ENCODE measurements around the gene DHRS11.

DHRS11 gene, protein sequence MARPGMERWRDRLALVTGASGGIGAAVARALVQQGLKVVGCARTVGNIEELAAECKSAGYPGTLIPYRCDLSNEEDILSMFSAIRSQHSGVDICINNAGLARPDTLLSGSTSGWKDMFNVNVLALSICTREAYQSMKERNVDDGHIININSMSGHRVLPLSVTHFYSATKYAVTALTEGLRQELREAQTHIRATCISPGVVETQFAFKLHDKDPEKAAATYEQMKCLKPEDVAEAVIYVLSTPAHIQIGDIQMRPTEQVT

GRCh38 chr17:36591434-36592315, at the start of gene DHRS11:
DHRS11 (plus strand) TSS chr17:36591879; CDS start chr17:36592010, 131 bp downstream.
- FAIRE-seq = no peak

DNA sequence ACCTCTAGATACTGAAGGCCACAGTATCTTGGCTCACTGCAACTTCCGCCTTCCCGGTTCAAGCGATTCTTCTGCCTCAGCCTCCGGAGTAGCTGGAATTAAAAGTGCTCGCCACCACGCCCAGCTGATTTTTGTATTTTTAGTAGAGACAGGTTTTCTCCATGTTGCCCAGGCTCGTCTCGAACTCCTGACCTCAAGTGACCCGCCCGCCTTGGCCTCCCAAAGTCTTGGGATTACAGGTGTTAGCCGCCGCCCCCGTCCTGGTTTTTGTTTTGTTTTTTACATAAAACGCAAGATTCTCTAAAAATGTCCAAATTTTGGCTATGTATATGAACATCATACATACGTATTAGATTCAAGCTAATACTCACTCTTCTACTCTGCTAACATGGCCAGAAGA, 48.9 kb upstream of the DHRS11 start:
- FAIRE-seq = no peak
- no peak for DNase-seq (ENCODE audit: low spot score)

More at GRCh38 chr17:36591434-36592315, at the start of gene DHRS11:
- peak; percentile 98 for DNase-seq (ENCODE audit: low spot score)

GRCh38 chr17:36544044-36544306, 47.7 kb upstream of the DHRS11 start:
- DNase-seq (ENCODE audit: low spot score) = peak; percentile 52
- no peak for FAIRE-seq

DNA sequence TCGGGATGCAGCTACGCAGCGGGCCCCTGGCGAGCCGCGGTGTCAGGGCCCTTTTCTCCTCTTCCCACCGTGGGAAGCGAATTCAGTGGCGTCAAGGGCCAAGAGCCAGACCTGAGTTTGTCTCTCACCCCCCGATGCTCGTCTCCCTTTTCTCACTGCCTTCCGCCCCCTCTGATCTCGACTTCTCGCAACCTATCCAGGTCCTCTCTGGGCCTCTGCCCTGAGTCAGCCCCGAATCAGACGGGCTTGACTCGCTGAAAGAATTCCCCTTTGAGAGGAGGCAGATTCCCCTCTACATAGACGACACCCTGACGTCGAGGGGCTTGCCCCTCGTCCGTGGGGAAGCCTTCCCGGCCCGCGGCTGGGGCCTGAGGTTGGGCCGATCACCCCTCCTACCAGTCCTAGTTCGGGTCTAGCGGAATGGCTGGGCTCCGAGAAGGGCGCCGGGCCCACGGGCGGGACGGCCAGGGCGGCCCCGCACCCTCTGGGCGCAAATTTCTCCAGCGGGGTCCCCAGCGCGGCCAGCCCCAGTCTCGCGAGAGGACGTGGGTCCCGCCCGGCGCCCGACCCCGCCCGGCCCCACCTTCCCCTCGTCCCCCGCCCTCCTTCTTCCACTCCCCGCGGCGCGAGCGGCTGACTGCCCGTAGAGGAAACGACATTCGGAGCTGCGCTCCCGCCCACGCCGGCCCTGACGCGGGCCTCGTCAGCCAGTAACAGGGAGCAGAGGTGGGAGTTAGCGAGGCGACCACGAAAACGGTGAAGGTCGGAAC, 47.2 kb upstream of the DHRS11 start, which contains the start of gene GGNBP2:
GGNBP2 (plus strand) TSS at position 613 of the 770 bp plus-strand sequence. CDS start 806 bp downstream, outside the sequence.
- peak; percentile 98 for DNase-seq (ENCODE audit: low spot score)
- FAIRE-seq = no peak

DNA sequence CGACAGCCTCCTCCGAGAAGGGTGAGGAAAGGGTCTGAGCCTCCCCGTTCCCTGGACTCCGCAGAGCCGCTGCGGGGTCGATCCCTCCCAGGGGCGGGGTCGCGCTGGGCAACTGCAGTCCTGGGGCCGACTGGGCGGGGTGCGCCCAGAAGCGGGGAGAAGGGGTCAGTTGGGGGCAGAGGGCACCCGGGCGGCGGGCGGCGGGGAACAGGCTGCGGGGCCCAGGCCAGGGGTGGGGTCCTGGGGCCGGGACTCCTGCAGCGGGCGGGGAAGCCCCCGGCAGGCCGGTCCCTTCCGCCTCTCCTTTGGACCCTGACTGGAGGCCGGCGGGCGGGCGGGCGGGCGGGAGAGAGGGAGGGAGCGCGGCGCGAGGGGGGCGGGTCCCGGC, 46.6 kb upstream of the DHRS11 start:
- DNase-seq (ENCODE audit: low spot score) (no peak), FAIRE-seq (no peak)

DNA sequence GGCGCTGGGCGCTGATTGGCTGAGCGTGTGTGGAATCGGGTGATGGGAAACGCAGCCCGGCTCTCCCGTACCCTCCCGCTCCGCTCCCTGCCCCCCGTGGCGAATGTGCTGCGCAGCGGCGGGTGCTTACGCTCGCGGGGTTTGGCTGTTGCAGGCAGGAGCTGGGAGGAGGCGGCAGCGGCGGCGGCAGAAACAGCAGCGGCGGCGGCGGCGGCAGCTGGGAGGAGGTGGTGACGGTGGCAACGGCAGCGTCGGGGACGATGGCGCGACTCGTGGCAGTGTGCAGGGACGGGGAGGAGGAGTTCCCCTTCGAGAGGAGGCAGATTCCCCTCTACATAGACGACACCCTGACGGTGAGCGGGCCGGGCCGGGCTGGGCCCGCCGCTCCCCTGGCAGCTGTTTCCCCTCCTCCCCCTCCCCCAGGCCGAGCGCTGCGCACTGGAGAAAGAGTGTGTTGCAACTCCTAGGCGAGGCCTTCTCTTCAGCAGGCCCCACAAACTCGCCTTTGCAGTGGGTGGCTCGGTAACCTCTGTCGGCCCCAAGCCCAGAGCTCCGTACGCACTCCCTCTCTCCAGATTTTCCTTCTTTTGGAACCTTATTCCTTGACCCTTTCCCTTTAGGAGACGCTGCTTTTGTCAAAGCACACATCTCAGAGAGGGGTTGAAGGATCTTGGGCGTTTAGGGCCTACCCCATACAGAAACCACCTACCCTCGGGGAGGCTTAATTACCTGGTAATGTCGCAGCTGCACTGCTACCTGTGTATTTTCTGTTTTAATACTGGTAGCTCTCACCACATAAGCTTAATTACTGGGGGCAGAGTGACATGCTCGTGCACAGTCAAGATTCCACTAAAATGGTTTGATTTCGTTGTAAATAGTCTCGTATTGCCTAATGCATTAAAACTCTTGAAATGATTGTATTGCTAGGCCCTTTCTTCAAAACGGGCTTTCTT, 45.9 kb upstream of the DHRS11 start:
- DNase-seq (ENCODE audit: low spot score) (peak; percentile 99), FAIRE-seq (no peak)

GRCh38 chr17:36546418-36547093, 45.1 kb upstream of the DHRS11 start:
- FAIRE-seq (no peak), DNase-seq (ENCODE audit: low spot score) (no peak)

- FAIRE-seq (no peak), DNase-seq (ENCODE audit: low spot score) (no peak)
Measured at GRCh38 chr17:36547776-36548175, 43.9 kb upstream of the DHRS11 start.

DNA sequence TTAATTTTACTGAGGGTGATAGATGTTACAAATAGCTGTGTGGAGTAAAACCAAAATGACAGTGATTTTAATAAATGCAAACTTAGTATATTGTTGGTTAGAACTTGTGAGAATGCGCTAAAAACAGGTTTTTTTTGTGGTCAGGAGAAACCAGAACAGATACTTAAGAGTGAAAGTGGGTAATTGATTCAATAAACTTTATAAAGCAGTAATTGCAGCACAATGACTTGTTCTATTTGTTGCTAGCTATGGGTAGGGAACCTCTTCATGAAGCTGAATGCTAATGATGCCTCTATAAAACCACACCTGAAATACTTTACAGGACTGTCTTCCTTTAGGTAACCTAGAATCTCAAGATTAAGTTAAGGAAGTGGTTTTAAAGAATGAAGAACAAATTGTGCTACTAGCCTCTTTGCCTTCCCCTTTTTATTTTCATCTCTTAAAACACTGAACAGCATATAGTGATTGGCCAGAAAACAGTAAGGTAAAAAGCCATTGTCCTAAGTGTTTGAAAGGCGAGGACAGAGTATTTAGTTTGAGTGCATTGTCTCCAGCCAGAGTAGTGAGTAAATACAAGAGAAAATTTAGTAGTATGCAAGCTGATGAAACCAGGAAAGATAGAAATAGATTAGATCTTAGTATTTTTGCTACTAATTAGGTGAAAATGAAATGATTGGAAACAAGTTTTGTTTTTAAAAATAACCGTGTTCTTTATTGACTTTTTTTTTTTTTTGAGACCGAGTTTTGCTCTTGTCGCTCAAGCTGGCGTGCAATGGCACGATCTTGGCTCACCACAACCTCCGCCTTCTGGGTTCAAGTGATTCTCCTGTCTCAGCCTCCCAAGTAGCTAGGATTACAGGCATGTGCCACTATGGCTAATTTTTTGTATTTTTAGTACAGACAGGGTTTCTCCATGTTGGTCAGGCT, 40.9 kb upstream of the DHRS11 start:
- DNase-seq (ENCODE audit: low spot score) = no peak

DNA sequence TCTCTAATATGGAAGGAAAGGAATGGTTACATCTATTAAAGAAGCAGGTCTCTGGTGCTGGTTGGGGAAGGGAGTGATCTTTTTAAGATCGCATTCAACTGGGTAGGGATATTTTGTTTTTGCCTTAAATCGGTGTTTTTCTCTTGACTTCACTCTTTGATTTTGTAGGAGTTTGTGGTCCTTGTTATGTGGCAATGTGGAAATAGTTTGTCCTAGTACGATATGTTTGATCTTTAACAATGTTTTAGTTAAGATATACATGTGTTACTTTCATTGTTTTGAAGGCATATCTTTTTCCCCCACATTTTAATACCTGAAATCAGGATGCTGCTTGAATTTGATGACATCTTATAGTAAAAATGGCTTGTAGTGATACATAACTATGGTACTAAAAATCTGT, 38.2 kb upstream of the DHRS11 start:
- no peak for FAIRE-seq
- DNase-seq (ENCODE audit: low spot score) = no peak

More for the DNA sequence above, 40.9 kb upstream of the DHRS11 start:
- FAIRE-seq = no peak

DNA sequence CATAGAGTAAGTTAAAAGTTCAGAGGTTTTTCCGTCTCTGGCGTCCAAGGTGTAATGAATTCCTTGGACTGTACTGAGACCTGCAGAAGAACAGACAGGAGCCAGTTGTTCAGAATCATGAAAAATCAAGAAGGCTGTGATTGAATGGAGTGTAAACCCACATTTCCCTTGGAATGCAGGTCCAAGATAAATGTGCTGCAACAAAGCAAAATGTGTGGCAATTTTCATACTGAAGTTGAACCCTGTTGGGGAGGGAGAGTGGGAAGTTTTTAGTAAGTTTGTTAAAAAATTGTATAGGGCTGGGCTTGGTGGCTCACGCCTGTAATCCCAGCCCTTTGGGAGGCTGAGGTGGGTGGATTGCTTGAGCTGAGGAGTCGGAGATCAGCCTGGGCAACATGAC, 25.6 kb upstream of the DHRS11 start:
- DNase-seq (ENCODE audit: low spot score) (no peak), FAIRE-seq (no peak)

DNA sequence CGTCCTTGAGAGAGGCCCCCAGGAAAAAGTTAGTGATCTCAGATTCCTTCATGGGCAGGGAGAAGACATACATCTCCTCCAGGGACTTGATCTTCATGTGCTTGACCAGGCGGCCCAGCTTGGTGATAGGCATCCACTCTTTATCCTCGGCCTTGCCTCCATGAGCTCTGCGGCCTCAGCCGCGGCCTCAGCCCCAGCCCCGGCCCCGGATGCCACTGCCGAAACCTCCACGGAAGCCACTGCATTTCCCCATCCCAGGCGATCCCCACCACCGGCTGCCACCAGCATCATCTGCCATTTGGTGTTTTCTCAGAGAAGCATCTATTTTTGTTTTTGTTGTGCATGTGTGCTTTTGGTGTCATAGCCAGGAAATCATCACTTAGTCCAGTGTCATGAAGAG, 16.7 kb upstream of the DHRS11 start:
- FAIRE-seq = no peak
- no peak for DNase-seq (ENCODE audit: low spot score)

- no peak for DNase-seq (ENCODE audit: low spot score)
- FAIRE-seq = no peak
Measured at GRCh38 chr17:36576793-36577192, 14.9 kb upstream of the DHRS11 start.

DNA sequence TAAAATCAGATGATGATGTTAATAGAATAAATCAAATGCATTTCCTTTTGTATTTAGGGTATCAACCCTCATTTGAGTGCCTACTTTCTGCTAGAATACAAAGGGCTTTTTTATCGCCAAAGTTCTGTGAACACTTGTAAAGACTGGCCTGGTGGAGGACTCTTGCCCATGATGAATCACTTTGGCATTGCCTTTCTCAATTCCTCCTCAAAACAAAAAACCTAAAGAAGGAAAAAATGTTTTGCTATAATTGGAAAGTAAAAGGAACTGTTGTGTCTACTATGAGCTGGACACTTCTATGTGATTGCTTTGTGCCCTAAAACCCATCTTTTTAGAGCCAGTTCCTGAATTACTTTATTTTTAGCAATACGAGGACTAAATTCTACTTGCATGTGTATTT, 13.0 kb upstream of the DHRS11 start:
- no peak for FAIRE-seq
- no peak for DNase-seq (ENCODE audit: low spot score)

DNA sequence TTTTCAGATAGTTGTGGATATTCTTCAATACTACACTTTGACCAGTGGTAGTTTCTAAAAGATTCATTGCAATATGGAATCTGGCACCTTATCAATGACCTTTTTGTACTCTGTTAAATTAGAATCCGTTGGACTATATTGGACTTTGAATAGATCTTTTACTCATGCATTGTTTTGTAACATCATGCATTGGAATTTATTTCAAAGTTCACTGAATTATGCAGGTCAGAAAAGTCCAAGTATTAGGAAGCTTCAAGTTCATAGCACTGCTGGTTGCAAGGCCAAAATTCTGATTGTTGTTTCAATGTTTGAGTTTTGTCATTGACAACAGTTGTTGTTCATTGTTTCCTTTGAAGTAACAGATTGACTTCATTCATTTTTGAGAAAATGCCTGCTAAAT, 7.9 kb upstream of the DHRS11 start:
- DNase-seq (ENCODE audit: low spot score) (no peak), FAIRE-seq (no peak)

GRCh38 chr17:36586138-36586537, 5.5 kb upstream of the DHRS11 start:
- DNase-seq (ENCODE audit: low spot score) (no peak), FAIRE-seq (no peak)

DNA sequence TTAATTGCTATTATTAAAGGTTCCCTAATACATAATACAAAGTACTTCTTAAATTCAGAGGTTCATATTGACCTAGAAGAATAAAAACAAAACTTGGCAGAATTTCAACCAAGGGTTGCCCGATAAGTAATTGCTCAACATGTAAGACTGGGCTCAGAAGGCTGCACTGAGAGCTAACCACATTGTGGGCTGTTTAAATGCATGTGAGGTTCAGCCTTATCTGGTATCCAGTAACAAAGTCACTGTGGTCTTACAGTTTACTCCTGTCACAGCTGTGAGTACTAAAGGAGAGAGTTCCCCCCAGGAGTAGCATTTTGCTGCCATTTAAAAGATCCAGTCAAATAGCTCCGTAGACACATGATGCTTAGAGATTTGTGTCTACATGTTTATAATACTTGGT, 1.6 kb upstream of the DHRS11 start:
- no peak for DNase-seq (ENCODE audit: low spot score)
- no peak for FAIRE-seq

DNA sequence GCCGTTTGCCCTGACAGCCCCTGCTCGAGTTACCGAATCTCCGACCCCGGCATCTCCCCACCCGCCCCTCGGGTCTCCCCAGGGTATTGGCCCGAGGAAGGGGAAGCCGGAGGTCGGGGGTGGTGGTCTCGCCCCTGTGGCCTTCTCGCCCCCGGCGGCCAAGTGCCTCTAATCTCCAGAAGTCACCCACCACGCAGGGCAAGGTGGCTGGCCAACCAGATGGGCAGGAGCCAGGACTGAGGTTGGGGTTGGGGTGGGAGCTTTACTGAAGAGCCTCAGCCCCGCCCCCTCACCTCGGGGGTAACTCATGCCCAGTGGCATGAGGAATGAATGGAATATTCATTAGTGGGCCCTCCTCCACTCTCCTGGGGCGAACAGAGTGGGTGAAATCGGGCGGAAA, 637 bp downstream of the DHRS11 start:
- DNase-seq (ENCODE audit: low spot score) (peak; percentile 61), FAIRE-seq (no peak)

GRCh38 chr17:36592716-36593321, 1.1 kb downstream of the DHRS11 start:
- DNase-seq (ENCODE audit: low spot score) (no peak), FAIRE-seq (no peak)

Data from urothelium cell line (cell line).